NCI-H2196 treated with DMSO at 0.1 percent for 48 hours (cell line): ENCODE measurements around the gene MACC1.
"Not testable (repeated sequence)": the region's sequence is repeated elsewhere in the genome, so short reads cannot be mapped to it uniquely, and the experiment has no call there.

Experiments used
- DNase-seq: peaks from one replicate; lab custom pipeline; 2025; ENCODE audit not compliant: unreplicated experiment; lab: John Stamatoyannopoulos, UW

MACC1 gene

GRCh38 chr7:20133803-20134202, 83.4 kb downstream of the MACC1 start:
- no peak for DNase-seq

- DNase-seq = no peak
Observed at GRCh38 chr7:20132585-20132984, 84.6 kb downstream of the MACC1 start.

- no peak for DNase-seq
Observed at GRCh38 chr7:20131776-20132175, 85.4 kb downstream of the MACC1 start.

- DNase-seq = no peak
Observed at GRCh38 chr7:20129920-20130319, 87.3 kb downstream of the MACC1 start.

GRCh38 chr7:20128001-20128400, 89.2 kb downstream of the MACC1 start:
- no peak for DNase-seq

GRCh38 chr7:20126060-20126459, 91.1 kb downstream of the MACC1 start:
- not testable (repeated sequence) for DNase-seq

- DNase-seq = not testable (repeated sequence)
Observed at GRCh38 chr7:20124087-20124486, 93.1 kb downstream of the MACC1 start.

- DNase-seq = not testable (repeated sequence)
Observed at GRCh38 chr7:20122653-20123316, 94.4 kb downstream of the MACC1 start.

GRCh38 chr7:20122073-20122472, 95.1 kb downstream of the MACC1 start:
- DNase-seq = no peak

GRCh38 chr7:20121404-20121803, 95.8 kb downstream of the MACC1 start:
- DNase-seq = no peak

- not testable (repeated sequence) for DNase-seq
Observed at GRCh38 chr7:20120611-20121168, 96.5 kb downstream of the MACC1 start.

GRCh38 chr7:20116869-20117268, 100.3 kb downstream of the MACC1 start:
- no peak for DNase-seq

GRCh38 chr7:20114468-20114867, 102.7 kb downstream of the MACC1 start:
- no peak for DNase-seq

GRCh38 chr7:20113427-20114027, 103.7 kb downstream of the MACC1 start:
- no peak for DNase-seq

- no peak for DNase-seq
Observed at GRCh38 chr7:20112696-20113095, 104.5 kb downstream of the MACC1 start.

GRCh38 chr7:20111821-20112542, 105.2 kb downstream of the MACC1 start:
- DNase-seq = no peak

- peak; percentile 89 for DNase-seq
Observed at GRCh38 chr7:20107582-20107981, 109.6 kb downstream of the MACC1 start.

- DNase-seq = no peak
Observed at GRCh38 chr7:20104696-20105095, 112.5 kb downstream of the MACC1 start.

- DNase-seq = no peak
Observed at GRCh38 chr7:20102982-20103381, 114.2 kb downstream of the MACC1 start.

- no peak for DNase-seq
Observed at GRCh38 chr7:20095862-20096261, 121.3 kb downstream of the MACC1 start.

GRCh38 chr7:20095436-20095835, 121.7 kb downstream of the MACC1 start:
- no peak for DNase-seq

- no peak for DNase-seq
Observed at GRCh38 chr7:20089431-20089830, 127.8 kb downstream of the MACC1 start.
